Measurements from ENCODE around the gene PTPN14.

DNA sequence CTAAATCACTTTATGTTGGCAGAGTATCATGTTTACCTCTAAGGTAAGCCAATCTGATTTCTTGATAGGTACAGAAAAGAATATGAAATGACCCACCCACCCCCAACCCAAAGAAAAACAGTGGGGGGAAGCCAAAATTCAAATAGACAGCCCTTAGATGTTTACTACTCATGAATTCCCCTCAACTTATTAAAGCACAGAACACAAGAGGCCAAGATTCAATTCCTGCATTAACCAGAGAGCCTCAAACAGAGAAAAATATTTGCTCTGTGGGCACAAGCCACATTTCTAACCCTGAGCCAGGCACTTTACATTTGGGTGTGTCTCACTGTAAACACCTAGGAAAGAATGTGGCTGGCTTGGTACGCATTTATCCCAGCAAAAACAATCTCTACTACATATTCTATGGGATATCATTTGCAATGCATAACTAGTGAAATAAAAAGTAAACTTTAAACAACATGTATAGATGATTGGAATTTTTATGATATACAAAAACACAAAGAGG lies 84.3 kb downstream of the PTPN14 start:
- TF ChIP-seq, protein P1, sequence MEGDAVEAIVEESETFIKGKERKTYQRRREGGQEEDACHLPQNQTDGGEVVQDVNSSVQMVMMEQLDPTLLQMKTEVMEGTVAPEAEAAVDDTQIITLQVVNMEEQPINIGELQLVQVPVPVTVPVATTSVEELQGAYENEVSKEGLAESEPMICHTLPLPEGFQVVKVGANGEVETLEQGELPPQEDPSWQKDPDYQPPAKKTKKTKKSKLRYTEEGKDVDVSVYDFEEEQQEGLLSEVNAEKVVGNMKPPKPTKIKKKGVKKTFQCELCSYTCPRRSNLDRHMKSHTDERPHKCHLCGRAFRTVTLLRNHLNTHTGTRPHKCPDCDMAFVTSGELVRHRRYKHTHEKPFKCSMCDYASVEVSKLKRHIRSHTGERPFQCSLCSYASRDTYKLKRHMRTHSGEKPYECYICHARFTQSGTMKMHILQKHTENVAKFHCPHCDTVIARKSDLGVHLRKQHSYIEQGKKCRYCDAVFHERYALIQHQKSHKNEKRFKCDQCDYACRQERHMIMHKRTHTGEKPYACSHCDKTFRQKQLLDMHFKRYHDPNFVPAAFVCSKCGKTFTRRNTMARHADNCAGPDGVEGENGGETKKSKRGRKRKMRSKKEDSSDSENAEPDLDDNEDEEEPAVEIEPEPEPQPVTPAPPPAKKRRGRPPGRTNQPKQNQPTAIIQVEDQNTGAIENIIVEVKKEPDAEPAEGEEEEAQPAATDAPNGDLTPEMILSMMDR (conservative IDR thresholded peaks at IDR 0.05; ENCODE audit: low read depth, low read length) = no peak
- TF ChIP-seq POLR2A (IDR thresholded peaks at IDR 0.05; ENCODE audit: low read depth, low read length) (no peak), MAFK (IDR thresholded peaks at IDR 0.05; ENCODE audit: low read depth, low read length) (no peak), FOS (IDR thresholded peaks at IDR 0.05; ENCODE audit: low read depth, low read length) (no peak), MXI1 (IDR thresholded peaks at IDR 0.05; ENCODE audit: borderline replicate concordance, low read depth, low read length) (no peak), RCOR1 (IDR thresholded peaks at IDR 0.05; ENCODE audit: insufficient replicate concordance, low read length) (no peak), CEBPB (IDR thresholded peaks at IDR 0.05; ENCODE audit: low read depth, low read length) (no peak), RFX5 (IDR thresholded peaks at IDR 0.05; ENCODE audit: low read depth, low read length) (no peak), RAD21 (IDR thresholded peaks at IDR 0.05; ENCODE audit: low read length) (no peak), BHLHE40 (IDR thresholded peaks at IDR 0.05; ENCODE audit: low read depth, low read length) (no peak), NFE2L2 (IDR thresholded peaks at IDR 0.05; ENCODE audit: low read depth, low read length) (no peak), SMC3 (IDR thresholded peaks at IDR 0.05; ENCODE audit: low read depth, low read length) (no peak)
- TF ChIP-seq, protein P2, sequence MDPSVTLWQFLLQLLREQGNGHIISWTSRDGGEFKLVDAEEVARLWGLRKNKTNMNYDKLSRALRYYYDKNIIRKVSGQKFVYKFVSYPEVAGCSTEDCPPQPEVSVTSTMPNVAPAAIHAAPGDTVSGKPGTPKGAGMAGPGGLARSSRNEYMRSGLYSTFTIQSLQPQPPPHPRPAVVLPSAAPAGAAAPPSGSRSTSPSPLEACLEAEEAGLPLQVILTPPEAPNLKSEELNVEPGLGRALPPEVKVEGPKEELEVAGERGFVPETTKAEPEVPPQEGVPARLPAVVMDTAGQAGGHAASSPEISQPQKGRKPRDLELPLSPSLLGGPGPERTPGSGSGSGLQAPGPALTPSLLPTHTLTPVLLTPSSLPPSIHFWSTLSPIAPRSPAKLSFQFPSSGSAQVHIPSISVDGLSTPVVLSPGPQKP (IDR thresholded peaks at IDR 0.05; ENCODE audit: borderline replicate concordance, low read depth, low read length) = no peak
- TF ChIP-seq, protein P3, sequence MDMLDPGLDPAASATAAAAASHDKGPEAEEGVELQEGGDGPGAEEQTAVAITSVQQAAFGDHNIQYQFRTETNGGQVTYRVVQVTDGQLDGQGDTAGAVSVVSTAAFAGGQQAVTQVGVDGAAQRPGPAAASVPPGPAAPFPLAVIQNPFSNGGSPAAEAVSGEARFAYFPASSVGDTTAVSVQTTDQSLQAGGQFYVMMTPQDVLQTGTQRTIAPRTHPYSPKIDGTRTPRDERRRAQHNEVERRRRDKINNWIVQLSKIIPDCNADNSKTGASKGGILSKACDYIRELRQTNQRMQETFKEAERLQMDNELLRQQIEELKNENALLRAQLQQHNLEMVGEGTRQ (IDR thresholded peaks at IDR 0.05; ENCODE audit: low read depth, low read length) = no peak

All from IMR-90 (cell line).